Aorta (tissue), 5 donors: ENCODE data around the gene SMIM28. TPM values are rescaled to one million over a fixed set of nuclear protein-coding genes. Genes with fewer than 3 reads are reported as not detected.

Source experiments
- ATAC-seq: fragments of 200-7000 bp; cut with Tn5 transposase; one replicate; pipeline ENCODE4 v1.9.1; 2022; ENCODE audit warnings: moderate library complexity; ENCODE audit not compliant: low FRiP score
- DNase-seq, 2 donors: peaks; one replicate each; pipeline ENCODE4 v3.0.0-alpha.2; 2020
- H3K27ac ChIP-seq, 2 donors: one replicate each; pipeline ENCODE4 v1.5.1; 2013; ENCODE audit warnings: low read length in 2 of 2, mild to moderate bottlenecking in 2 of 2, moderate library complexity in 2 of 2, control low read depth in 1 of 2, inconsistent platforms in 1 of 2, low read depth in 1 of 2
- H3K27me3 ChIP-seq, 2 donors: one replicate each; pipeline ENCODE4 v1.6.1; 2013; ENCODE audit warnings: control low read depth in 1 of 2, low read length in 1 of 2, mild to moderate bottlenecking in 1 of 2, moderate library complexity in 1 of 2; ENCODE audit not compliant: insufficient read depth in 2 of 2, control insufficient read depth in 1 of 2
- H3K36me3 ChIP-seq, 2 donors: one replicate each; pipeline ENCODE4 v1.6.1; 2013; ENCODE audit warnings: control low read depth in 1 of 2, low read length in 1 of 2, mild to moderate bottlenecking in 1 of 2; ENCODE audit not compliant: insufficient read depth in 2 of 2, control insufficient read depth in 1 of 2
- H3K4me1 ChIP-seq, 2 donors: one replicate each; pipeline ENCODE4 v1.6.1; 2013; ENCODE audit warnings: low read length in 2 of 2, control low read depth in 1 of 2, mild to moderate bottlenecking in 1 of 2, moderate library complexity in 1 of 2; ENCODE audit not compliant: insufficient read depth in 2 of 2, control insufficient read depth in 1 of 2
- H3K4me3 ChIP-seq, 2 donors: one replicate each; pipeline ENCODE4 v1.5.1; 2013; ENCODE audit warnings: low read length in 2 of 2, control low read depth in 1 of 2, mild to moderate bottlenecking in 1 of 2
- H3K9me3 ChIP-seq: one replicate; pipeline ENCODE4 v1.6.1; 2013; ENCODE audit warnings: mild to moderate bottlenecking, low read length; ENCODE audit not compliant: control insufficient read depth
- WGBS, 2 donors: extraction: QIAGEN DNeasy Blood & Tissue Kit; methylation state at CpG; one replicate each; pipeline ENCODE4 v1.1.7; 2013; 5-methylcytosine and 5-hydroxymethylcytosine counted together
- intact Hi-C, 2 donors: fragments of 100-400 bp; cut with DNase I; formaldehyde crosslinking; loops; one replicate each; pipeline versions ENCODE4 v1.14.2 to v1.15.0; 2022
- polyA plus RNA-seq, 2 donors: library from polyadenylated mRNA; stranded (reverse); fragments of 200-250 nt; gene quantifications; one replicate each; pipeline ENCODE4 v1.2.3, GENCODE V29; 2013
- total RNA-seq, 2 donors: library from RNA; stranded (reverse); fragmentation: NEBNext Ultra II Directional; extraction: Animal tissue kit (Norgen Biotek cat#: 25700); gene quantifications; one replicate each; pipeline ENCODE4 v1.2.1, GENCODE V29; 2021
- donor health status: healthy with polysubstance abuse.
- donor health status: Bipolar disorder and iron deficiency.
- donor health status: DM: no; HTN: no; CAD: no.
- donor health status: DM: no; HTN: no; CAD: no.
- donor health status: DM: yes; HTN: yes; CAD: no.

Gene SMIM28
- total and polyA plus RNA-seq, 4 donors: not detected

DNA sequence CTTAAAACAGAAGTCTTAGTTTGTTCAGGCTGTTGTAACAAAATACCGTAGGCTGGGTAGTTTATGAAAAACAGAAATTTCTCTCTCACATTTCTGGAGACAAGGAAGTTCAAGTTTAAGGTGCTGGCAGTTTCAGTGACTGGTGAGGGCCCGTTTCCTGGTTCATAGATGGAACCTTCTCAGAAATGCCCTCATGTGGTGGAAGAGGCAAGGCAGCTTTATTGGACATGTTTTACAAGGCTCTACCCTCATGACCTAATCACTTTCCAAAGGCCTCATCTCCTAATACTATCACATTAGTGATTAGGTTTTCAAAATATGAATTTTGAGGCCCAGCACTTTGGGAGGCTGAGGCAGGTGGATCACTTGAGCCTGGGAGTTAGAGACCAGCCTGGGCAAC is 28.7 kb downstream of the SMIM28 start:
- 66 to 72% methylated on average over 2 of the region's 2 CpGs for WGBS, 2 donors
- H3K9me3 ChIP-seq: no peaks in the 10 kb centered on the region
- DNase-seq (no peak), ATAC-seq (no peak)
- peaks cover 5 to 9% of the 10 kb centered on the region in 2 donors for H3K36me3 ChIP-seq
- H3K27ac ChIP-seq: no peak overlapping the region
- intact Hi-C loops: loop anchor here (5.0 to 10.0 kb wide), 2 partner anchors 239 to 292 kb away; no protein-coding TSS in a partner anchor
- no peaks in the 10 kb centered on the region for H3K4me1 ChIP-seq
- H3K4me3 ChIP-seq: no peak overlapping the region
- H3K27me3 ChIP-seq: no peaks in the 10 kb centered on the region

DNA sequence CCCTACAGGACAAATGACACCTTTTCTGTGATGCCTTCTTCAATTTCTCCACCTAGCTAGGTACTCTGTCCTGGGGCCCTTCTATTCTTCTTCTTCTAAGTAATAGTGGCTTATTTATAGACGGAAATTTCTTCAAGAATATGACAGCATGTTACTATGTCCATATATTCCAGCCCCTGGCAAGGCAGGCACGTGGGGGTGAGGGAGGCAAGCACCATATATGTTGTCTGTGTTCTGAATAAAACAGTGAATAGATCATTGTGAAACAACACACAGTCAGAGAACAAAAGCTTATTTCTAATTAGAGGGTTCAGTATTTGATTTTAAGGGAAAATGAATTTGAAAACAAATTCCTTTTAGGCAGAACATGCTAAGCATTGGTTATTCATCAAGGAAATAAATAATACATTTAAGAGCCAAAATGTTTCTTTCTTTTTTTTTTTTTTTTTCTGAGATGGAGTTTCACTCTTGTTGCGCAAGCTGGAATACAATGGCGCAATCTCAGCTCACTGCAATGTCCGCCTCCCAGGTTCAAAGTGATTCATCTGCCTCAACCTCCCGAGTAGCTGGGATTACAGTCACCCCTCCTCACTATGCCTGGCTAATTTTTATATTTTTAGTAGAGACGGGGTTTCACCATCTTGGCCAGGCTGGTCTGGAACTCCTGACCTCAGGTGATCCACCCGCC is 32.5 kb downstream of the SMIM28 start:
- ATAC-seq (no peak), DNase-seq (no peak)
- Histone ChIP-seq H3K9me3 (no peaks in the 10 kb centered on the region), H3K27ac (no peak overlapping the region), H3K4me1 (no peaks in the 10 kb centered on the region), H3K36me3 (peaks cover 9% of the 10 kb centered on the region in 2 donors), H3K27me3 (no peaks in the 10 kb centered on the region), H3K4me3 (no peak overlapping the region)
- 84 to 87% methylated on average over 8 of the region's 8 CpGs for WGBS, 2 donors
- intact Hi-C loops: no loop called here

DNA sequence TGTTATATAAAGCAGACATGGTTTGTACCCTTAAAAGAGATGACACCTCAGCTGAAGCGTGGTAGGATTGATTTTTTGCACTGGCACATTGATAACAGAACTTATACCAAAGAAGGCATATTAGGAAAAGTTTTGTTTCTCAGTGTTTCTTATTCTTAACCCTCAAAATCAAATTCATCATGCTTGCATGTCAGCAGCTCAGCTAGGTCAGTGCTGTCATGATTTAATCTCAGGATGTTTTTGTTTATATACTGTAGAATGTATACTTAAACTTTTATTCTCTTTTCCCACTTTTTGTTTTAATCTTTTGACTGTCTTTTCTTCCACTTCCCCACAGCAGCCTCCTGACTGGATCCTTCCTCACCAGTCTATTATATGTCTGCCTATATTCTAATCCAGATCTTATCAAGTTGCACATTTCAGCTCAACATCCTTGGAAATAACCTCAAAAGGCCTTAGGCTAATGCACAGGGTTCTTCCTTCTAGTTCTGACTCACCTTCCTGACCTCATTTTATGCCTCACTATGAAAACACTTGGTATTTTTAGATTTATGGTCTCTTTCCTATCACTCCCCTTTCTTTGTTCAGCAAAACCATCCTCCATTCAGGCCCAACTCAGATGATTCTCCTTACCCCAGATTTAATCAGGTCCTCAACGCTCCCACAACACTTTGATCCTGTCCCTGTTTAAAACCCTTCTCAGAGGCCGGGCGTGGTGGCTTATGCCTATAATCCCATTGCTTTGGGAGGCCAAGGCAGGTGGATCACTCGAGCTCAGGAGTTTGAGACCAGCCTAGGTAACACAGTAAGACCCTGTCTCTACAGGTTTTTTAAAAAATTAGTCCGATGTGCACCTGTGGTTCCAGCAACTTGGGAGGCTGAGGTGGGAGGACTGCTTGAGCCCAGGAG is 33.5 kb downstream of the SMIM28 start:
- Histone ChIP-seq H3K4me1 (no peaks in the 10 kb centered on the region), H3K36me3 (peaks cover 9% of the 10 kb centered on the region in 2 donors), H3K4me3 (no peak overlapping the region), H3K9me3 (no peaks in the 10 kb centered on the region), H3K27me3 (no peaks in the 10 kb centered on the region), H3K27ac (no peak overlapping the region)
- WGBS, 2 donors: 91 to 93% methylated on average over 6 of the region's 6 CpGs
- DNase-seq: no peak
- intact Hi-C loops: no loop called here
- ATAC-seq: no peak

DNA sequence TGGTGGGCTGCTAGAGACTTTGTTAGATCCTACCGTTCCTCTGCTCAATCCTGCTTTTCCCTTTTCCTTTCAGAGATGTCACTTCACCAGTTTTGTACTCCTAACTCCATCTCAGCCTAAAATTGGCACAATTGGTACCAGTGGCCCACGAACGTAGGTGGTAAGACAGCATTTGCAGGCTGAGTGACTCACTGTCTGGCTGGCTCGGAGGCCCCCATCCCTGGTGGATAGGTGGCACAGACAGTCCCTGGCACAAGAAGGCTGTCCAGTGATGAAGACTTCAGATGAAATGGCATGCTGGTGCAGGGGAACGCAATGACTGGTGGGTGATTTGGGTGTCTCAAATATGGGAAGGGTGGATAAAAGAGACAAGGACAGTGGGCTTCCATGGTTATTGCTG is 37.4 kb downstream of the SMIM28 start:
- H3K4me1 ChIP-seq: no peaks in the 10 kb centered on the region
- DNase-seq (no peak), ATAC-seq (no peak)
- H3K4me3 ChIP-seq: no peak overlapping the region
- H3K36me3 ChIP-seq: peaks cover 0 to 4% of the 10 kb centered on the region in 2 donors
- intact Hi-C loops: no loop called here
- H3K27ac ChIP-seq: no peak overlapping the region
- 52 to 56% methylated on average over 5 of the region's 5 CpGs for WGBS, 2 donors
- no peaks in the 10 kb centered on the region for H3K27me3 ChIP-seq
- H3K9me3 ChIP-seq: no peaks in the 10 kb centered on the region

DNA sequence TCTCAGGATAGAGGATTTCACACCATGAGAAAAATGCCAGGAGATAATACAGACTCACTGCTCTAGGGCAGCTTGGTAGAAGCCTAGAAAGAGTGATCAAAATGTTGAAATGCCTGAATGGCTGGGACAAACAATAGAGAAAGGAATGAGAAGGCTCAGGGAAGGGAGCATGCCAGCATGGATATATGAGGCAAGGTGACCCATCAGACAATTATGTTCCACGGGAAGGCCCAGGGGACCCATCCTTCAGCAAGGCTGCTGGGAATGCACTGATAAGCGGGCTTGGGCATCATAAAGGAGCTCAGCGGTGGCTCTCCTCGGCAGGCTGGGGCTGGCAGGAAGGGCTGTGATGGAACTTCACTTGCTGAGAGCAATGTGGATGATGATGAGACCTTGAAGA is 38.5 kb downstream of the SMIM28 start:
- Histone ChIP-seq H3K27me3 (no peaks in the 10 kb centered on the region), H3K27ac (no peak overlapping the region), H3K4me1 (no peaks in the 10 kb centered on the region), H3K36me3 (peaks cover 0 to 4% of the 10 kb centered on the region in 2 donors), H3K4me3 (no peak overlapping the region), H3K9me3 (no peaks in the 10 kb centered on the region)
- no peak for DNase-seq
- intact Hi-C loops: no loop called here
- 67 to 81% methylated on average over 4 of the region's 4 CpGs for WGBS, 2 donors
- no peak for ATAC-seq

DNA sequence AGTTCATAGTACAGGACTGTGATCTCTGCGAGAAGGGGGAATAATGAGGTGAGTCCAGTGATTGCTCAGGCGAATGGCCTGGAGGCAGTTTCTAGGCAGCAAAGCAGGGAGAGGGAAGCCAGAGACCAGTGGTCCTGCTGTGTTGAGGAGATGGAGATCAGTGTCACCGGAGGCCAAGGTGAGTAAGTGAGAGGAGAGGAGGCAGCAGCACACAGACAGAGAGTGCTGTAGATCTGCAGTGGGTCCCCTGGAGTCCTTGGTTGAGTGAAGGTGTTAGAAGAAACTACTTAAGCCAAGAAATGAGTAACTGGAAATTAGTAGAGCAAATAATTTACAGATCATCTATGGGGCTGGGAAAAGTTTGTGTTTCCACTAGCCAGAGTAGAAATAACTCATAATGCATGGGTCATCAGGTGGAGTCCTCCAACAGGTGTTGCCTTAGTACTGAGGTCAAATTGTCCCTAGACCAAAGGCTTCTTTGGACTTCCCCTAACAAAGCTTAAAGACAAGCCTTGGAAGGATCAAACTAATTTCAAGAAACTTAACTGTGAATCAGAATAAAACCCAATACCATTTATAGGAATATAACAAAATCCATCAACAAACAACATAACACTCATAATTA is 39.9 kb downstream of the SMIM28 start:
- H3K36me3 ChIP-seq: no peaks in the 10 kb centered on the region
- no peak for ATAC-seq
- intact Hi-C loops: no loop called here

DNA sequence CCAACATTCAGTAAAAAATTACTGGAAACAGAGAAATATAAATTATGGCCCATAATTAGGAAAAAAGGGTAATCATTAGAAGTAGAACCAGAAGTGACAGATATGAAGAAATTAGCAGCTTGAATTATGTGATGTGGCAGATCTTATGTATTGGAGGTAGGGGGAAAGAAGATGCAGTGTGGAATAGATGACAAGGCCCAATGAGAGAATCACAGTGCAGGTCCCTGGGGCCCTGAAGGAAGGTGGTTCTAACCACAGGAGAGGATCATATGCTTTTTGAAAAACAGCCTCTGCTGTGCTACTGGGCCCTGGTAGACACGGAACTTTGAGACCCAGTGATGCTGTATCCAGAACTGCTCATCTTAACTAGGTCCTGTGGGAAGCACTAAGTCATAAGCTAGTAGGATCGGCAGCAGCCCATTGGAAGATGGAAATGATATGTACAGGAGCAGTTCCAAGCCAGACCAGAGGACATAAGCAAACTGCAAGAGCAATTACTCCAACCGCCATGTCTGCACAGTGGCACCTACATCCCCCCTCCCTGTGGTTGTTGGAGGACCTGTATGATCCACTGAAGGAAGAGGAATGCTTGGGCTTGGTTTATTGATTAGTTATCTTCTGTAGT is 40.5 kb downstream of the SMIM28 start:
- DNase-seq: no peak
- Histone ChIP-seq H3K36me3 (no peaks in the 10 kb centered on the region), H3K4me1 (no peaks in the 10 kb centered on the region), H3K27ac (no peak overlapping the region), H3K27me3 (no peaks in the 10 kb centered on the region), H3K4me3 (no peak overlapping the region), H3K9me3 (no peaks in the 10 kb centered on the region)
- 96 to 97% methylated on average over 3 of the region's 3 CpGs for WGBS, 2 donors
- no peak for ATAC-seq
- intact Hi-C loops: no loop called here

More for the DNA sequence above, 39.9 kb downstream of the SMIM28 start:
- WGBS, 2 donors: 89 to 97% methylated on average over 3 of the region's 3 CpGs
- Histone ChIP-seq H3K9me3 (no peaks in the 10 kb centered on the region), H3K4me3 (no peak overlapping the region), H3K27me3 (no peaks in the 10 kb centered on the region), H3K27ac (no peak overlapping the region), H3K4me1 (no peaks in the 10 kb centered on the region)
- DNase-seq: no peak

DNA sequence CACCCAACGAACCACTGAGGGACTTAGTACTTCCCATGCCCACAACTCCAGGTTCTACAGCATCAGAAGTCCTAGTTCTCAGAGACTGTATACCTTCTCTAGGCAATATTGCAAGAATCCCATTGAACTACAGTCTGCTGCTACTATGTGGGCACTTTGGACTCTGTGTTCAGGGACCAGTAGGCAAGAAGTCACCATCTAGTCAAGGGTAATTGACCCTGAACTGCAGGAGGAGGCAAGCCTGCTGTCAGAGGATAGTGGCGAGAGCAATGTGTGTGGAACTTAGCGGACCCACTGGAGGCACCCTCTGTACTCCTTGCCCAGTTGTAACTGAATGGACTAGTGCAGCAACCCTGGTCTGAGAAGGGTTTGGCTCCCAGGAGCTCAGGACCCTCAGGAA is 42.1 kb downstream of the SMIM28 start:
- H3K4me3 ChIP-seq: no peak overlapping the region
- no peak for ATAC-seq
- WGBS, 2 donors: 94 to 97% methylated on average over 3 of the region's 3 CpGs
- H3K36me3 ChIP-seq: no peaks in the 10 kb centered on the region
- DNase-seq: no peak
- intact Hi-C loops: no loop called here
- no peak overlapping the region for H3K27ac ChIP-seq
- no peaks in the 10 kb centered on the region for H3K4me1 ChIP-seq
- H3K9me3 ChIP-seq: no peaks in the 10 kb centered on the region
- H3K27me3 ChIP-seq: no peaks in the 10 kb centered on the region
